Measurements from ENCODE around the gene OSM.
"Not testable (repeated sequence)": the region's sequence is repeated elsewhere in the genome, so short reads cannot be mapped to it uniquely, and the experiment has no call there.

Gene OSM

GRCh38 chr22:30241576-30242371 lies 24.9 kb downstream of the OSM start:
- no peak for DNase-seq

- DNase-seq, result no peak
Measured at GRCh38 chr22:30240541-30241417, 25.9 kb downstream of the OSM start.

GRCh38 chr22:30239488-30240405 lies 26.9 kb downstream of the OSM start:
- no peak for DNase-seq

GRCh38 chr22:30238661-30239487 lies 27.8 kb downstream of the OSM start:
- DNase-seq, result no peak

GRCh38 chr22:30238136-30238535 lies 28.5 kb downstream of the OSM start:
- no peak for DNase-seq

GRCh38 chr22:30236875-30237274 lies 29.8 kb downstream of the OSM start:
- DNase-seq, result no peak

- DNase-seq, result no peak
Measured at GRCh38 chr22:30235687-30236170, 30.9 kb downstream of the OSM start.

GRCh38 chr22:30234786-30235470 lies 31.7 kb downstream of the OSM start:
- DNase-seq, result no peak

- DNase-seq, result not testable (repeated sequence)
Measured at GRCh38 chr22:30234325-30234724, 32.3 kb downstream of the OSM start.

- DNase-seq, result no peak
Measured at GRCh38 chr22:30233582-30233981, 33.1 kb downstream of the OSM start.

- no peak for DNase-seq
Measured at GRCh38 chr22:30232716-30233218, 33.9 kb downstream of the OSM start.

GRCh38 chr22:30230787-30231461 lies 35.7 kb downstream of the OSM start:
- DNase-seq, result no peak

- no peak for DNase-seq
Measured at GRCh38 chr22:30230330-30230729, 36.3 kb downstream of the OSM start.

- DNase-seq, result no peak
Measured at GRCh38 chr22:30228509-30229359, 37.9 kb downstream of the OSM start.

GRCh38 chr22:30227438-30228228 lies 39.0 kb downstream of the OSM start:
- DNase-seq, result no peak

- no peak for DNase-seq
Measured at GRCh38 chr22:30226192-30226832, 40.3 kb downstream of the OSM start.

- DNase-seq, result no peak
Measured at GRCh38 chr22:30225220-30225927, 41.3 kb downstream of the OSM start.

Data from SHP77 (cell line).